ENCODE data around the gene OLAH.

The OLAH gene

DNA sequence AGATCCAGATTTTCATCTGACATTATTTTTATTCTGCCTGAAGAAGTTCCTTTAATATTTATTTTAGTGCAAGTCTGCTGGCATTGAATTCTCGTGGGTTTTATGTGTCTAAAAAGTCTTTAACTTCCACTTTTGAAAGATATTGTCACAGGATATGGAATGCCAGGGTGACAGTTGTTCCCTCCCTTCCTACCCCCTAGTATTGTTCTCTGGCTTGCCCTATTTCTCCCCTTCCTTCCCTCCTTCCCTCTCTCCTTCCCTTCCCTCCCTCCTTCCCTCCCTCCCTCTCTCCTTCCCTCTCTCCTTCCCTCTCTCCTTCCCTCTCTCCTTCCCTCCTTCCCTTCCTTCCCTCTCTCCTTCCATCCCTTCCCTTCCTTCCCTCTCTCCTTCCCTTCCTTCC, 14.9 kb downstream of the OLAH start:
- no peak overlapping the region for H4K8ac ChIP-seq (ENCODE audit: low read depth, low read length)
- no peak overlapping the region for H4K5ac ChIP-seq (ENCODE audit: low read length)
- H3K4ac ChIP-seq (ENCODE audit: low read depth, low read length): no peak overlapping the region
- H3K23ac ChIP-seq (ENCODE audit: low read length): no peak overlapping the region
- no peak overlapping the region for H2BK15ac ChIP-seq (replicated peaks; ENCODE audit: low read depth)
- WGBS (ENCODE audit: extremely low coverage, insufficient coverage, low lambda C conversion rate): no CpG with 5 or more reads among the region's 1 CpG
- no peak for DNase-seq
- no peaks in the 10 kb centered on the region for H3K79me1 ChIP-seq (ENCODE audit: low read length)
- H3K4me1 ChIP-seq (ENCODE audit: control insufficient read depth, low read depth, low read length): no peaks in the 10 kb centered on the region
- no peak overlapping the region for H3K9ac ChIP-seq (ENCODE audit: low read length)
- no peak overlapping the region for H2BK120ac ChIP-seq (ENCODE audit: low read depth, low read length)
- no peak overlapping the region for H3K56ac ChIP-seq (ENCODE audit: low read length)
- no peaks in the 10 kb centered on the region for H3K27me3 ChIP-seq (ENCODE audit: insufficient read depth, low read length, poor library complexity)
- no peak overlapping the region for H3K4me3 ChIP-seq (ENCODE audit: low read length)
- H3K27ac ChIP-seq (ENCODE audit: low read depth, low read length): no peak overlapping the region
- H3K18ac ChIP-seq (ENCODE audit: low read length): no peak overlapping the region
- H2BK5ac ChIP-seq (ENCODE audit: low read length): no peak overlapping the region
- H3K4me2 ChIP-seq (ENCODE audit: low read length): no peak overlapping the region
- H3K36me3 ChIP-seq (ENCODE audit: control insufficient read depth, insufficient read depth, low read length): no peaks in the 10 kb centered on the region
- H3K79me2 ChIP-seq (ENCODE audit: control insufficient read depth, insufficient read depth, low read length): no peaks in the 10 kb centered on the region
- no peak overlapping the region for H2AK5ac ChIP-seq (ENCODE audit: low read length)

DNA sequence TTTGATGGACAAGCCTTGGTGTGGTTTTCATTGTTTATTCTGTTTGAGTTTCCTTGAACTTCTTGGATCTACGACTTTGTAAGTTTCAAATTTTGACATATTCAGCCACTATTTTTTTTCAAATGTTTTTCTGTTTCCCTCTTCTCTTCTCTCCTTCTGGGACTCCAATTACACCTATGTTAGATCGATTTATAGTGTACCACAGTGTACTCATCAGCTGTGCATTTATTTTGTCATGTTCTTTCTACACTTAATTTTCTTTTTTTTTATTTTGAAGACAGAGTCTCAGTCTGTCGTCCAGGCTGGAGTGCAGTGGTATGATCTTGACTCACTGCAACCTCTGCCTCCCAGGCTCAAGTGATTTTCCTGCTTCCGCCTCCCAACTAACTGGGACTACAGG, 16.2 kb downstream of the OLAH start:
- H3K4me2 ChIP-seq (ENCODE audit: low read length): no peak overlapping the region
- no CpG with 5 or more reads among the region's 4 CpGs for WGBS (ENCODE audit: extremely low coverage, insufficient coverage, low lambda C conversion rate)
- DNase-seq: no peak
- H4K8ac ChIP-seq (ENCODE audit: low read depth, low read length): no peak overlapping the region
- no peak overlapping the region for H2BK5ac ChIP-seq (ENCODE audit: low read length)
- H3K18ac ChIP-seq (ENCODE audit: low read length): no peak overlapping the region
- no peak overlapping the region for H3K23ac ChIP-seq (ENCODE audit: low read length)
- H3K79me1 ChIP-seq (ENCODE audit: low read length): no peaks in the 10 kb centered on the region
- H3K79me2 ChIP-seq (ENCODE audit: control insufficient read depth, insufficient read depth, low read length): no peaks in the 10 kb centered on the region
- H3K36me3 ChIP-seq (ENCODE audit: control insufficient read depth, insufficient read depth, low read length): no peaks in the 10 kb centered on the region
- H3K4me1 ChIP-seq (ENCODE audit: control insufficient read depth, low read depth, low read length): no peaks in the 10 kb centered on the region
- no peak overlapping the region for H3K4me3 ChIP-seq (ENCODE audit: low read length)
- no peak overlapping the region for H2BK15ac ChIP-seq (replicated peaks; ENCODE audit: low read depth)
- no peaks in the 10 kb centered on the region for H3K27me3 ChIP-seq (ENCODE audit: insufficient read depth, low read length, poor library complexity)
- H3K9ac ChIP-seq (ENCODE audit: low read length): no peak overlapping the region
- H4K5ac ChIP-seq (ENCODE audit: low read length): no peak overlapping the region
- no peak overlapping the region for H2BK120ac ChIP-seq (ENCODE audit: low read depth, low read length)
- no peak overlapping the region for H3K27ac ChIP-seq (ENCODE audit: low read depth, low read length)
- H2AK5ac ChIP-seq (ENCODE audit: low read length): no peak overlapping the region
- H3K56ac ChIP-seq (ENCODE audit: low read length): no peak overlapping the region
- H3K4ac ChIP-seq (ENCODE audit: low read depth, low read length): no peak overlapping the region

DNA sequence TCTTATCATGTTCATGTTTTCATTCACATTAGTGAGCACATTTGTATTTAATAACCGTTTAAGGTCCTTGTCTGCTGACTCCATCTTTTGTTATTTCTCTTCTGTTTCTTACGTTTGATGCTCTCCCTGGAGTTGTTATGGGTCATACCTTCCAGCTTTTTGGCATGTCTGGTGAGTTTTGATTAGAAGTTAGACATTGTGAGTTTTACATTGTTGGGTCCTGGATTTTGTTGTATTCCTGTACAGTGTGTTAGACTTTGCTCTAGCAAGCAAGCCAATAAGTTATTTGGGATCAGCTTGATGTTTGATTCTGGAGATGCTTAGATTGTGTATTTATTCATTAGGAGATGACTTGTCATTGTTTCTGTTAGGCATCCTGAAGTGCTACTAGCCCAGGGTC, 16.9 kb downstream of the OLAH start:
- no peak overlapping the region for H3K27ac ChIP-seq (ENCODE audit: low read depth, low read length)
- H2BK15ac ChIP-seq (replicated peaks; ENCODE audit: low read depth): no peak overlapping the region
- no peak overlapping the region for H3K4me2 ChIP-seq (ENCODE audit: low read length)
- no peak overlapping the region for H4K8ac ChIP-seq (ENCODE audit: low read depth, low read length)
- H3K36me3 ChIP-seq (ENCODE audit: control insufficient read depth, insufficient read depth, low read length): no peaks in the 10 kb centered on the region
- H3K56ac ChIP-seq (ENCODE audit: low read length): no peak overlapping the region
- H2BK5ac ChIP-seq (ENCODE audit: low read length): no peak overlapping the region
- no peaks in the 10 kb centered on the region for H3K79me2 ChIP-seq (ENCODE audit: control insufficient read depth, insufficient read depth, low read length)
- no peaks in the 10 kb centered on the region for H3K79me1 ChIP-seq (ENCODE audit: low read length)
- no peak overlapping the region for H3K4me3 ChIP-seq (ENCODE audit: low read length)
- H3K9ac ChIP-seq (ENCODE audit: low read length): no peak overlapping the region
- WGBS (ENCODE audit: extremely low coverage, insufficient coverage, low lambda C conversion rate): no CpG with 5 or more reads among the region's 2 CpGs
- no peak overlapping the region for H3K4ac ChIP-seq (ENCODE audit: low read depth, low read length)
- H3K4me1 ChIP-seq (ENCODE audit: control insufficient read depth, low read depth, low read length): no peaks in the 10 kb centered on the region
- no peak overlapping the region for H4K5ac ChIP-seq (ENCODE audit: low read length)
- H2BK120ac ChIP-seq (ENCODE audit: low read depth, low read length): no peak overlapping the region
- H2AK5ac ChIP-seq (ENCODE audit: low read length): no peak overlapping the region
- H3K23ac ChIP-seq (ENCODE audit: low read length): no peak overlapping the region
- DNase-seq: no peak
- H3K27me3 ChIP-seq (ENCODE audit: insufficient read depth, low read length, poor library complexity): no peaks in the 10 kb centered on the region
- no peak overlapping the region for H3K18ac ChIP-seq (ENCODE audit: low read length)

DNA sequence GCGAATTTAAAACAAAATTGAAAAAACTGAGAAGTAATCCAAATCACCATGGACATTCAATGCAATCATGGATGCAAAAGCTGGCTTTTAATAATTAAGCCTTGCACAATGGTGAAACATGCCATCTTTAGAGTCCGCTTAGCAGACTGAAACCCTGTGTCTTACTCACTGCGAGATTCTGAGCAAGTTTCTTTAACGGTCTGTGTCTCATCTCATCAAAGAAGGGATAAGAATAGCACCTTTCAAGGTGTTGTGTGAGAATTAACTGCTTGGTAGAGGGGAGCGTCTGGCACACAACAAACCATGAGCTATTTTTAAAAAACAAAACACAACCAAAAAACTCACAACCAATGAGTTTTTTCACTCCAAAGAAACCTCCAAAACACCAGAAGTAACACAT, 23.4 kb downstream of the OLAH start:
- DNase-seq: no peak
- no peak overlapping the region for H3K9ac ChIP-seq (ENCODE audit: low read length)
- no peaks in the 10 kb centered on the region for H3K27me3 ChIP-seq (ENCODE audit: insufficient read depth, low read length, poor library complexity)
- H4K8ac ChIP-seq (ENCODE audit: low read depth, low read length): no peak overlapping the region
- H3K23ac ChIP-seq (ENCODE audit: low read length): no peak overlapping the region
- no peak overlapping the region for H2AK5ac ChIP-seq (ENCODE audit: low read length)
- H2BK15ac ChIP-seq (replicated peaks; ENCODE audit: low read depth): no peak overlapping the region
- H2BK120ac ChIP-seq (ENCODE audit: low read depth, low read length): no peak overlapping the region
- no peaks in the 10 kb centered on the region for H3K36me3 ChIP-seq (ENCODE audit: control insufficient read depth, insufficient read depth, low read length)
- H4K5ac ChIP-seq (ENCODE audit: low read length): no peak overlapping the region
- H3K56ac ChIP-seq (ENCODE audit: low read length): no peak overlapping the region
- no peak overlapping the region for H3K18ac ChIP-seq (ENCODE audit: low read length)
- no peak overlapping the region for H3K4me2 ChIP-seq (ENCODE audit: low read length)
- no peak overlapping the region for H2BK5ac ChIP-seq (ENCODE audit: low read length)
- H3K4me3 ChIP-seq (ENCODE audit: low read length): no peak overlapping the region
- no peaks in the 10 kb centered on the region for H3K79me2 ChIP-seq (ENCODE audit: control insufficient read depth, insufficient read depth, low read length)
- no peaks in the 10 kb centered on the region for H3K4me1 ChIP-seq (ENCODE audit: control insufficient read depth, low read depth, low read length)
- no CpG with 5 or more reads among the region's 5 CpGs for WGBS (ENCODE audit: extremely low coverage, insufficient coverage, low lambda C conversion rate)
- H3K4ac ChIP-seq (ENCODE audit: low read depth, low read length): no peak overlapping the region
- H3K27ac ChIP-seq (ENCODE audit: low read depth, low read length): no peak overlapping the region
- no peaks in the 10 kb centered on the region for H3K79me1 ChIP-seq (ENCODE audit: low read length)

DNA sequence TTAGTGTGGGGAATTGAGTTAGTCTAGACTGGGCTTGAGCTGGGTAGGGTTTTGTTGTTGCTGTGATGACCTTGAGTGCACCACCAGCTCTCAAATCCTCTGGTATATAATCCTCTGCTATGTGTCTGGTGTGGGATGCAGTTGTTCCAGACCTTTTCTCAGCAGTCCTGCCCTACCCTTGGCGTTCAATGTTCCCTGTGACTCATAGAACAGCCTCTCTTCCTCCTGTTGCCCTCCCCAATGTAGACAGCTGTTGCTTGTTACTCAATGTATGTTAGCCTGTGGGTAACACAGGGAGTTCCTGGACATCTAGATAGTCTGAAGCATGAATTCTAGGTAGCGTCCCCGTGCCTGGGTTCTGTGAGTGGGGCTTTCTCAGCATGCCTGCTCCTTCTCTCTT, 25.1 kb downstream of the OLAH start:
- H3K27me3 ChIP-seq (ENCODE audit: insufficient read depth, low read length, poor library complexity): no peaks in the 10 kb centered on the region
- no peak for DNase-seq
- WGBS (ENCODE audit: extremely low coverage, insufficient coverage, low lambda C conversion rate): no CpG with 5 or more reads among the region's 3 CpGs

DNA sequence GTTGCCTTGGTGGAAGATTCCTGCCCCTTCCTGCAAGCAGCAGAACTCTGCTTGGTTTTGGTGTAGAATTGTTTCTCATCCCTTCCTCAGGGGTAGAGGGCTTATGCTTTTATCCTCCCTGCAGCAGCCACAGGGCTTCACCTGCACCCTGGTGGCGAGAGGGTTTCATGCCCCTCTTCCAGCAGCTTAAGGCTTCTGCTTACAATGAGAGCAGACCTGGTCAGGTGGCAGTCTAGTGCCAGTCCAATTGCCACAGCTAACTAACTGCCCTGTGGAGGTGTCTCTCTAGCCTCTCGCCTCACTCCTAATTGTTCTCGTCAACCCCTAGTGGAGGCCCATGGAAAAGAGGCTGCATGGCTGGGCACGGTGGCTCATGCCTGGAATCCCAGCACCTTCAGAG, 25.5 kb downstream of the OLAH start:
- Histone ChIP-seq H4K8ac (ENCODE audit: low read depth, low read length) (no peak overlapping the region), H3K4ac (ENCODE audit: low read depth, low read length) (no peak overlapping the region), H2AK5ac (ENCODE audit: low read length) (no peak overlapping the region), H3K27ac (ENCODE audit: low read depth, low read length) (no peak overlapping the region), H4K5ac (ENCODE audit: low read length) (no peak overlapping the region), H3K27me3 (ENCODE audit: insufficient read depth, low read length, poor library complexity) (no peaks in the 10 kb centered on the region), H2BK15ac (replicated peaks; ENCODE audit: low read depth) (no peak overlapping the region), H2BK5ac (ENCODE audit: low read length) (no peak overlapping the region), H2BK120ac (ENCODE audit: low read depth, low read length) (no peak overlapping the region), H3K18ac (ENCODE audit: low read length) (no peak overlapping the region), H3K79me1 (ENCODE audit: low read length) (no peaks in the 10 kb centered on the region), H3K23ac (ENCODE audit: low read length) (no peak overlapping the region), H3K4me3 (ENCODE audit: low read length) (no peak overlapping the region), H3K4me2 (ENCODE audit: low read length) (no peak overlapping the region), H3K79me2 (ENCODE audit: control insufficient read depth, insufficient read depth, low read length) (no peaks in the 10 kb centered on the region), H3K36me3 (ENCODE audit: control insufficient read depth, insufficient read depth, low read length) (no peaks in the 10 kb centered on the region), H3K56ac (ENCODE audit: low read length) (no peak overlapping the region), H3K9ac (ENCODE audit: low read length) (no peak overlapping the region), H3K4me1 (ENCODE audit: control insufficient read depth, low read depth, low read length) (no peaks in the 10 kb centered on the region)
- no CpG with 5 or more reads among the region's 4 CpGs for WGBS (ENCODE audit: extremely low coverage, insufficient coverage, low lambda C conversion rate)
- DNase-seq: no peak

More for the DNA sequence above, 25.1 kb downstream of the OLAH start:
- Histone ChIP-seq H2AK5ac (ENCODE audit: low read length) (no peak overlapping the region), H3K23ac (ENCODE audit: low read length) (no peak overlapping the region), H3K4me2 (ENCODE audit: low read length) (no peak overlapping the region), H2BK5ac (ENCODE audit: low read length) (no peak overlapping the region), H4K5ac (ENCODE audit: low read length) (no peak overlapping the region), H3K79me1 (ENCODE audit: low read length) (no peaks in the 10 kb centered on the region), H4K8ac (ENCODE audit: low read depth, low read length) (no peak overlapping the region), H3K18ac (ENCODE audit: low read length) (no peak overlapping the region), H2BK120ac (ENCODE audit: low read depth, low read length) (no peak overlapping the region), H3K9ac (ENCODE audit: low read length) (no peak overlapping the region), H3K79me2 (ENCODE audit: control insufficient read depth, insufficient read depth, low read length) (no peaks in the 10 kb centered on the region), H3K36me3 (ENCODE audit: control insufficient read depth, insufficient read depth, low read length) (no peaks in the 10 kb centered on the region), H3K56ac (ENCODE audit: low read length) (no peak overlapping the region), H3K4ac (ENCODE audit: low read depth, low read length) (no peak overlapping the region), H2BK15ac (replicated peaks; ENCODE audit: low read depth) (no peak overlapping the region), H3K4me1 (ENCODE audit: control insufficient read depth, low read depth, low read length) (no peaks in the 10 kb centered on the region), H3K4me3 (ENCODE audit: low read length) (no peak overlapping the region), H3K27ac (ENCODE audit: low read depth, low read length) (no peak overlapping the region)
